GM18907 (cell line): ENCODE results near the gene ADM.

Experiments
- ATAC-seq: cut with Tn5 transposase; IDR thresholded peaks from one replicate; pipeline ENCODE4 v1.9.1; 2021; ENCODE audit warnings: mild to moderate bottlenecking, moderate library complexity; ENCODE audit not compliant: unreplicated experiment

Gene ADM

DNA sequence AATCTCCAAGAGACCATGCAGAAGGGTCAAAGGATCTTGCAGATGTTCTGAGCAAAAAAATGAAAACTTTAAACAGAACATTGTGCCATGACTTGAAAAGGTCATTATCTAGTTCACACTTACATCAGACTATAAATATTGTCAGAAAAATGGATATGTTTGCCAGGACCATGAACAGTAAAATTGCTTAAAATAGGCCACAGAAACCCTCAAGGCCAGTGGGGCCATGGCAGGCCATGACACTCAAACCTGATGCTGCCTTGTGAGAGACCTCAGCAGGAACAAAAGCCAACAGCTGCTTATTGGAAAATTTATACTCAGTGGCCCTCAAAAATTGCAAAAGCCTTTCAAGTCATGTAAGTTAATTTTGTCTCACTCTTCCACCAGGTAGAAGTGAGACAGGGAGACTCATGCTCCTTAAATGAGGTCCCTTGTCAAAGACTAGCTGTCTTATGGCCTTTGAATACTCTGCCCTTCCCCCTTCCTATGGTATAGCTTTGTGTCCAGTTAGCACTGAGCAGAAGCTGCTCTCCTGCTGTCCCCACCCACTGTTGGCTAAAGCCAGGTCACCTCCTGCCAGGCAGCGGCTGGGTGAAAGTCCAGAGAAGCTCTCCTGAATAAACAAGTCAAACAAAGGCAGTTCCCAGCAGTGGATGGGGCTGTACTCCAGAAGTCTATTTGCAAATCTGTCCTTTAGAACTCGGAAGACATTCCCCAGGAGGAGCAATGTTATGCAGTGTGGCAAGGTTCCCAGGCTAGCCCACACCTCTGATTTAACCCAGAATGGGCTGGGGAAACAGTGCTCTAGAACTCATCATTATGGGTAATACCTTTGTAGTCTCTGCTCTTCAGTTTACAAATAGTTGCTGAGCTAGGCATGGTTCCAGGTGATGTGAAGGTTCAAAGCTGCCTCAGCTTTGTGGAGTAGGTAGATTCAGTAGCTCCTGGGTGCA, 21.4 kb downstream of the ADM start:
- no peak for ATAC-seq

GRCh38 chr11:10327254-10327653, 22.4 kb downstream of the ADM start:
- no peak for ATAC-seq

- ATAC-seq: no peak
These were observed 23.6 kb downstream of the ADM start for GRCh38 chr11:10328314-10329098.

GRCh38 chr11:10329356-10329755, 24.5 kb downstream of the ADM start:
- no peak for ATAC-seq

DNA sequence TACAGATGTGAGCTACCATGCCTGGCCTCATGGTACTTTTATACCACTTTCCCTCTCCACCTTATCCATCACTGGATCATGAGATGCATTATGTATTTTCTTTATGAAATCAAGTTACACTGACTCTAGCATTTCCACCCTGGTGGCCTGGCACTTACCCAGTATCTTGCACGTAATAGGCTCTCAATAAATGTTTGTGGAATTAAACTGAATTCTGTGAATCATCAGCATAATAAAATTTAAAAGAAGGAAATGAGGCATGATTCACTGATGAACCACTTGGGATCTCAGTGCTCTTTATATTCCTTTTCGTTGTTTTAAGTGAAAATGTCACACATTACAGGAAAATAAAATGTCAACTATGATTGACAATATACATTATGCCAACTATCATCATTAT, 25.1 kb downstream of the ADM start:
- no peak for ATAC-seq

DNA sequence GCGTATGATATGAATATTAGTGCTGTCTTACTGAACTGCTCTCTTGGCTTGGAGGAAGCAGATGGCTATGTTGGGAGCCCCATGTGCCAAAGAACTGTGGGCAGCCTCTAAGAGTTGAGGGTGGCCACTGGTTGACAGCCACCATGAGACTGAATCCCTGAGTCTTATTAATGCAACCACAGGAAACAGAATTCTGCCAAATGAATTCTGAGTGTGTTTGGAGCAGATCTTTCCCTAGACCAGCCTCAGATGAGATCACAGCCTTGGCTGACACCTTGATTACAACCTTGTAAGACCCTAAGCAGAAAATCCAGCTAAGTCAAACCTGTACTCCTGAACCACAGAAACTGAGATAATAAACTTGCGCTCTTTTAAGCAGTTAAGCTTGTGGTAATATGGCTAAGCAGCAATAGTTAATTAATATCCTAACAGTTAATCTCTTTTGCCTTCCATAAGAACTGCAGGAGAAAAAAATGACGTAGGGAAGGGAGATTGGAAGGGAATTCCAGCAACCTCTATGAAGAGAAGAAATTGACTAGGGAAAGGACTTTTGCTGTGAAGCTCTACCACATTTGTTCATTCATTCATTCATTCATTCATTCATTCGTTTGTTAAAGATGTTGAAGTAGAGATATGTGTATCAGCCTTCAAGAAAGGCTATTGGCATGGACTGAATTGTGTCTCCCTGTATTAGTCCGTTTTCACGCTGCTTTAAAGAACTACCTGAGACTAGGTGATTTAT, 26.8 kb downstream of the ADM start:
- no peak for ATAC-seq

GRCh38 chr11:10333490-10333889, 28.6 kb downstream of the ADM start:
- no peak for ATAC-seq

DNA sequence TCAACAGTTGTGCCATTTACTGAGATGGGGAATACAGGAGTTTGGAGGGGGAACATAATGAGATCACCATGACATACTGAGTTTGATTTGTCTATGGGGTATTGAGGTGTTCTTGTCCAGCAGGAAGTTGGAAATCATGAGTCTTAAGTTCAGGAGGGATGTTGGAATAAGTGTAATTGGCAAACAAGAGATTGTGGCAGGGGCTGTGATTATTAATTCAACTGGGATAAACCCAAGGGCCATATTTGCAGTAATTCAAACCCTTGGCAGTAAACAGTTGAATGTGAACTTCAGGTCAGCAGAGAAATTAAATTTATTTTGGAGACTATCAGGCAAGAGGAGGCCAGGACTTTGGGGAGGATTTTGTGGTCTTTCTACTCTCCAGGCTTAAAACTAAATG, 33.4 kb downstream of the ADM start:
- no peak for ATAC-seq

DNA sequence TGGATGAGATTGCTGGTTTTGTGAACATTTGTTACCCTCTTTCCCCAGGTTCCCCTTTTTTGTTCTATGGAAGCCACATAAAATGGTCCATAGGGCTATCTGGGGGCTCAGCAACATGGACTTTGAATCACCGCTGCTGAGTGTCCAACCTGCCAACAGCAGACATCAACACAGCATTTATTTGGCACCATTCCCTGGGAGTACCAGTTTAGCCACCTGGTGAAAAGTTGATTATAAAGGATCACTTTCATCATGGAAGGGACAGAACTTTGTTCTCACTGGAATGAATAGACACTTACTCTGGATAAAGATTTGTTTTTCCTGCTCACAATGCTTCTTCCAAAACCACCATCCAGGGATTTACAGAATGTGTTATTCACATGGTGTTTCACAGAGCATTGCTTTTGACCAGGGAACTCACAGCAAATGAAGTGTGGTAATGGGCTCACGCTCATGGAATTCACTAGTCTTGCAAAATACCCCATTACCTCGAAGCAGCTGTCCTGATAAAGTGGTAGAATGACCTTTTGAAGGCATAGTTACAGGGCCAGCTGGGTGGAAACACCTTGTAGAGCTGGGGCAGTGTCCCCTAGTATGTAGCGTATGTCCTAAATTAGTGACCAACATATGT, 43.9 kb downstream of the ADM start:
- ATAC-seq: no peak

DNA sequence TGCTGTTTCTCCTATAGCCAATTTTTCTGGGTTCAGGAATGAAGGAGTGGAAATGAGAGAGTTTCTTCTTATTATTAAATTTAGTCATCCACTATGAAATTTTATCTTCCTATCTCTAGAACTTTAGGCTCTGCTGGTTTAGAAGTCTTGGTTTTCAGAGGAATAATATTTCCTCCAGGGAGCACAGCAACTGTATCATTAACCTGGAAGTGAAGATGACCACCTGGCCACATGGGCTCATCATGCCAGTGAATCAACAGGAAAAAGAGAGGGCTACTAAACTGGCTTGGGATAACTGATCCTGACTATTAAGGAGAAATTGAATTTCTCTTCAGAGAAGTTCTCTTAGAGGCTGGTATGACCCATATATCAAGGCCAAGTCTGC, 44.4 kb downstream of the ADM start:
- no peak for ATAC-seq

GRCh38 chr11:10349806-10350205, 44.9 kb downstream of the ADM start:
- no peak for ATAC-seq

DNA sequence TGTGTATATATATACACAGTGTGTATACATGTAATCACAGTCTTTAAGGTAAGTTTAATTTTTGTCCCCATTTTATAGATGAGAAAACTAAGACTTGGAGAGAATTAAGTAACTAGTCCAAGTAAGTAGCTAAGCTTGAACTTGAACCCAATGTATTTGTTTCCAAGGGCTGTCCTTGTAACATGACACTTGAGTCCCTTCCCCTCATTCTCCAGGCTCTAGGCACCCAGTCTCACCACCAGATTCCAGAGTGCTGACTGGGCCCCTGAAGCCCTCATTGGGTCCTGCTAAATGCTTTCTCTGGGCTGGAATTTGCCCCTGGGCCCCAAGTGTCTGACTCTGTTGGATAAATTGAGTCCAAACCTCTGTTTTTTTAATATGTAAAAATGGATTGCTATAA, 45.5 kb downstream of the ADM start:
- no peak for ATAC-seq

GRCh38 chr11:10351435-10351764, 46.5 kb downstream of the ADM start:
- ATAC-seq: no peak

- no peak for ATAC-seq
These were observed 47.1 kb downstream of the ADM start for GRCh38 chr11:10351765-10352641.

GRCh38 chr11:10352921-10353550, 48.2 kb downstream of the ADM start:
- ATAC-seq: no peak

DNA sequence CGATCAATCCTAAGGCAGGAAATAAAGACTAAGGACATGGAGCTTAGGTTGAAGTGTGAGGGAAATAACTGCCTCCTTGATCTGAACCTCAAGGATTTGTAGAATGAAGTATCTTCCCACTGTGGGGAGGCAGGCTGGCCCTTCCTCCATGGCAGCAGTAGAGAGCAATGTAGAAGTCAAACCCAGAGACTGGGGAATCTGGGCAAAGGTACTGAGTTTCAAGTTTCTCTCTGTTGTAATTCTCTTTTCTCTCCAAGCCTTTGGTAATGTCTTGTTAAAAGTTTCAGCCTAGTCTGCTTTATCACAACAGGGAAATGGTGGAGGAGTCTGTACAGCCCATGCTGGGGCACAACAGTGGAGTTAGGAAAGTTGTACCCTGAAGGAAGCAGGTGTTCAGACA, 49.5 kb downstream of the ADM start:
- ATAC-seq: no peak

DNA sequence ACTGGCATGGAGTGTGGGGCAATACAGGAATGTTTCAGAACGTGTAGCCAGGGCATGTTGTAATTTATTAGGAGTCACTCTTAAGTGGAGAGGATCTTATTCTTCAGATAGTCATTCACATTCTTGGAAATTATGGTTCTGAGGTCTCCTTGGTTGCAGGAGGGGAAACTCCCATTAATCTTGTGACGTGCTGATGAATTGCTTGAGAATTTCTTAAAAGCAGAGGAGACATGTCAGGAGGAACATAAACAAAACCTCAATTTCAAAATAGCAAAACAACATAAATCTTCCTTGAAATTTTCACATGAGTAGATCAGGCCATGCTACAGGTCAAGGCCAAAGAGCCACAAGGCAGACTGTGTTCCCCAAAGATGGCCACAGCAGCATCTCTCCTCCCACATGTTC, 50.4 kb downstream of the ADM start:
- no peak for ATAC-seq

- ATAC-seq: no peak
These were observed 51.3 kb downstream of the ADM start for GRCh38 chr11:10356161-10356560.
